ENCODE results near the gene ZNF81.

DNA sequence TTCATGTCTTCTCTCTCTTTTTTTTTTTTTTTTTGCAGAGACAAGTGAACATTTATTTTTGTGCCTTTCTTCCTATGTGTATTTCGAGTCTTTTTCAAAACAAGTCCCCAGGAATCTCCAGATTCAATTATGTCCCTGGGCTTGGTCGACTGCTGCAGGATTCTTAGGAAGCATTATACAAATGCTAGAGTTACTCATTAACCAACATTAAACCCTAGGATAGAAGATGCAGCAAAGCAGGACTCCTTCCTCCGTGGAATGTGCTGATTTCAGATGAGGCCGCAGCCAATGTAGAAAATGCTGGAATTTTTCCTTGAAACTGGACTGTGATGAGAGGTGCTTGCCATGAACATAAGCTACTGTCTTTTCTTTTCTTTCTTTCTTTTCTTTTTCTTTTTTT, 3.4 kb downstream of the ZNF81 start:
- TF ChIP-seq, protein P1, sequence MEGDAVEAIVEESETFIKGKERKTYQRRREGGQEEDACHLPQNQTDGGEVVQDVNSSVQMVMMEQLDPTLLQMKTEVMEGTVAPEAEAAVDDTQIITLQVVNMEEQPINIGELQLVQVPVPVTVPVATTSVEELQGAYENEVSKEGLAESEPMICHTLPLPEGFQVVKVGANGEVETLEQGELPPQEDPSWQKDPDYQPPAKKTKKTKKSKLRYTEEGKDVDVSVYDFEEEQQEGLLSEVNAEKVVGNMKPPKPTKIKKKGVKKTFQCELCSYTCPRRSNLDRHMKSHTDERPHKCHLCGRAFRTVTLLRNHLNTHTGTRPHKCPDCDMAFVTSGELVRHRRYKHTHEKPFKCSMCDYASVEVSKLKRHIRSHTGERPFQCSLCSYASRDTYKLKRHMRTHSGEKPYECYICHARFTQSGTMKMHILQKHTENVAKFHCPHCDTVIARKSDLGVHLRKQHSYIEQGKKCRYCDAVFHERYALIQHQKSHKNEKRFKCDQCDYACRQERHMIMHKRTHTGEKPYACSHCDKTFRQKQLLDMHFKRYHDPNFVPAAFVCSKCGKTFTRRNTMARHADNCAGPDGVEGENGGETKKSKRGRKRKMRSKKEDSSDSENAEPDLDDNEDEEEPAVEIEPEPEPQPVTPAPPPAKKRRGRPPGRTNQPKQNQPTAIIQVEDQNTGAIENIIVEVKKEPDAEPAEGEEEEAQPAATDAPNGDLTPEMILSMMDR (IDR thresholded peaks at IDR 0.05 in 8 of 11, conservative IDR thresholded peaks at IDR 0.05 in 3 of 11) = no peak
- TF ChIP-seq POLR2A (IDR thresholded peaks at IDR 0.05) = no peak

All from spleen (tissue), 7 donors.